Heart right ventricle (tissue), 16 donors: ENCODE data around the gene TLE5. TPM values are rescaled to one million over a fixed set of nuclear protein-coding genes. Genes with fewer than 3 reads are reported as not detected.
A peak's percentile ranks its signal among the peaks of the same experiment; 100 is the strongest.

Experiments used
- ATAC-seq, 8 donors: fragments of 200-7000 bp; cut with Tn5 transposase; one replicate each; pipeline ENCODE4 v1.9.1; 2020; ENCODE audit warnings: mild to moderate bottlenecking in 8 of 8, moderate library complexity in 8 of 8, moderate number of reproducible peaks in 1 of 8
- DNase-seq, 2 donors: peaks; one replicate each; pipeline ENCODE4 v3.0.0-alpha.2; 2020
- H3K27ac ChIP-seq, 10 donors: fragments of 200-600 bp; sonication (generic) in 2 of 10; one replicate each; pipeline versions ENCODE4 v1.5.0 to v1.8.0; 2020 to 2022; ENCODE audit warnings: mild to moderate bottlenecking in 3 of 10
- H3K27me3 ChIP-seq, 7 donors: fragments of 200-600 bp; one replicate each; pipeline ENCODE4 v1.8.0; 2021 to 2022; ENCODE audit warnings: mild to moderate bottlenecking in 2 of 7
- H3K36me3 ChIP-seq, 9 donors: fragments of 200-600 bp; sonication (generic) in 1 of 9; one replicate each; pipeline versions ENCODE4 v1.5.0 to v1.8.0; 2020 to 2022; ENCODE audit warnings: mild to moderate bottlenecking in 2 of 9
- H3K4me1 ChIP-seq, 9 donors: fragments of 200-600 bp; sonication (generic) in 1 of 9; one replicate each; pipeline versions ENCODE4 v1.5.0 to v1.8.0; 2020 to 2022; ENCODE audit warnings: mild to moderate bottlenecking in 4 of 9
- H3K4me3 ChIP-seq, 10 donors: fragments of 200-600 bp; sonication (generic) in 2 of 10; one replicate each; pipeline versions ENCODE4 v1.5.0 to v1.8.0; 2020 to 2022; ENCODE audit warnings: mild to moderate bottlenecking in 7 of 10, moderate library complexity in 2 of 10
- H3K9me3 ChIP-seq, 11 donors: fragments of 200-600 bp in 10 of 11; sonication (generic) in 2 of 11; one replicate each; pipeline versions ENCODE4 v1.5.0 to v1.8.0; 2013 to 2022; ENCODE audit warnings: mild to moderate bottlenecking in 2 of 11, control low read depth in 1 of 11, moderate library complexity in 1 of 11
- CTCF ChIP-seq, 9 donors: fragments of 200-600 bp; sonication (generic) in 2 of 9; IDR thresholded peaks; one replicate each; pipeline versions ENCODE4 v1.5.0 to v1.8.0; 2021 to 2022; ENCODE audit warnings: antibody characterized with exemption in 9 of 9, mild to moderate bottlenecking in 5 of 9, moderate library complexity in 1 of 9
- WGBS, 2 donors: extraction: QIAGEN DNeasy Blood & Tissue Kit; methylation state at CpG; one replicate each; pipeline ENCODE4 v1.1.7; 2013; ENCODE audit warnings: inconsistent platforms in 1 of 2; 5-methylcytosine and 5-hydroxymethylcytosine counted together
- intact Hi-C, 10 donors: fragments of 100-400 bp; cut with DNase I; formaldehyde crosslinking; loops; one replicate each; pipeline versions ENCODE4 v1.11.1 to v1.14.2; 2022
- polyA plus RNA-seq, 2 donors: library from polyadenylated mRNA; stranded (reverse); fragments of 200-250 nt; gene quantifications; one replicate each; pipeline ENCODE4 v1.2.3, GENCODE V29; 2013
- total RNA-seq, 10 donors: library from RNA; stranded (reverse); fragmentation: NEBNext Ultra II Directional in 3 of 10; extraction: Animal tissue kit (Norgen Biotek cat#: 25700) in 3 of 10; gene quantifications; one replicate each; pipeline versions ENCODE4 v1.2.1 to v1.2.4, GENCODE V29; 2021 to 2023
- donor health status: Arrhythmogenic right ventricular cardiomyopathy.
- donor health status: ischemic (EF 13 %, LVEDD 7.1; RV severe dilation, severe dysfunction).
- donor health status: healthy with polysubstance abuse.
- donor health status: DM: no; HTN: yes; CAD: no.
- donor health status: DM: no; HTN: no; CAD: no.
- donor health status: ischemic (EF 25% LVEDD 6.9; RV normal size, moderate dysfunction).
- donor health status: ischemic (EF 25% LVEDD 5.7; RV mildly dilated, moderate dysfunction).
- donor health status: healthy.
- donor health status: DM: yes; HTN: yes; CAD: no.
- donor health status: Ischemic cardiomyopathy.
- donor health status: ischemic (EF 35%, LVEDD 5.7; RV mildly dilated, moderate dysfunction).
- donor health status: nonischemic (EF 11% LVEDD 7.7; RV severe dilation, severe dysfunction).
- donor health status: DM: yes; HTN: yes; CAD: no.
- donor health status: PGD.
- donor health status: ischemic (EF 29% LVEDD 5.4; RV normal size, mild dysfunction).
- donor health status: nonischemic (EF 23%, LVEDD 6.1; RV moderate dilation, normal function).

Gene TLE5
- total and polyA plus RNA-seq, 12 donors, result 653 to 1,254 (median 758) TPM

DNA sequence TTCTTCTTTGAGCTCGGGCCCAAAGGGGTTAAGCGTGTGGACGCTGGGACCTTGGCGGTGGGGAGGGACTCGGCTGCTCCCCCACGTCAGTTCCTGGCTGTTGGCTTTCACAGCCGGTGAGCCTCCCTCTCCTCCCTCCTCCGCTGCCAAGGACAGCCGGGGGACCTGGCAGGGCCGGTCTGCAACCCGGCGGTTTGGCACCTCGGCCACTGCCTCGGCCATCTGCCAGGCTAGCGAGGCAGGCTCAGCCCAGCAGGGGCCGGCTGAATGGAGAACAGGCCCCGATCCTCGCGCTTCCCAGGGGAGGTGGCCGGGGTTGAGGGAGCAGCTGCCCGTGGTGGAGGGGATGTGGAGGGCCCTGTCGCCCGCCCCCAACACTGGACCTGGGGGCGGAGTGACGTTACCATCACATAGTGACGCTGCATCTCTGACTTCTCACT lies 5.0 kb downstream of the TLE5 start:
- intact Hi-C loops, result loop anchor here in 1 of 10 donors (2.0 kb wide), 1 partner anchor 20 kb away; no protein-coding TSS in a partner anchor
- Histone ChIP-seq H3K27me3 (no peaks in the 10 kb centered on the region), H3K4me3 (peak overlapping the region in 5 of 10 donors; percentile 5 to 22 (median 18)), H3K9me3 (no peaks in the 10 kb centered on the region), H3K27ac (peak overlapping the region; percentile 38 to 100 (median 82)), H3K36me3 (peaks cover 6 to 88% (median 52%) of the 10 kb centered on the region in 9 donors), H3K4me1 (peaks cover 12 to 64% (median 49%) of the 10 kb centered on the region in 9 donors)
- WGBS, 2 donors, result 14 to 21% methylated on average over 26 of the region's 26 CpGs
- ATAC-seq, result peak; percentile 62 to 86 (median 76)
- peak in 1 of 9 donors; percentile 18 for TF ChIP-seq CTCF (IDR thresholded peaks at IDR 0.05)
- DNase-seq, result peak; percentile 86 to 91

DNA sequence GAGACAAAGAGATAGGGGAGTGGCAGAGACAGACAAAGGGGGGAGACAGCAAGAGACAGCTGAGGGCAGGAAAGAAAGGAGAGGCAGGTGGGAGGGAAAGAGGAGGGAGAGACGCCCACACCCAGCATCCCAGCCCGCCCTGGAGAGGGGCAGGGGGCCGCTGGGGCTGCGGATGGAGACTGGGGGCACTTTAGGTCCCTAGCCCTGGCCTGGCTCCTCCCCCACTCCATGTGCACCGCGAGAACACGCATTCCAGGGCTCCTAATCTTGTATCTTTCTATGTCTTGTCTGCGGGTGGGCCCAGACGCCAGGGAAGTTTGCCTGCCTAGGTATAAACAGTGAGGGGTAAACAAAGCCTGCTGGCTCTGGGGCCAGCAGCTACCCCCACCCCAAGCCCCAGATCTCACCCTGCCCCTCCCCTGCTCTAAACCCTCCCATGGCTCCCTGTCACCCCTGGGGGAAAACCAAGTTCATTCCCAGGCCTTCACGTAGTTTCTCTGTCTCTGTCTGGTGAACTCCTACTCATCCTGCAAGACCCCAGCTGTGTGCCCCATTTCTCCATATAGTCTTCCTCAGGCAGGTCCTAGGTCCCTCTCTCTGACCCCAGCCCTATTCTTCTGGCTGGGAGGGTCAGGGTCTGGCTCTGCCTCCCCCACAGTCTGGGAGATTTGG lies 5.7 kb downstream of the TLE5 start:
- Histone ChIP-seq H3K4me1 (peaks cover 12 to 64% (median 49%) of the 10 kb centered on the region in 9 donors), H3K9me3 (no peaks in the 10 kb centered on the region), H3K36me3 (peaks cover 6 to 88% (median 52%) of the 10 kb centered on the region in 9 donors), H3K27me3 (no peaks in the 10 kb centered on the region), H3K27ac (peak overlapping the region in 9 of 10 donors; percentile 50 to 100 (median 82)), H3K4me3 (peak overlapping the region in 3 of 10 donors; percentile 5 to 22 (median 18))
- ATAC-seq, result no peak
- DNase-seq, result no peak
- no peak for TF ChIP-seq CTCF (IDR thresholded peaks at IDR 0.05)
- WGBS, 2 donors, result 57 to 62% methylated on average over 9 to 10 of the region's 10 CpGs
- intact Hi-C loops, result loop anchor here in 1 of 10 donors (2.0 kb wide), 1 partner anchor 20 kb away; no protein-coding TSS in a partner anchor

GRCh38 chr19:3055741-3056416 lies 6.4 kb downstream of the TLE5 start:
- ATAC-seq (no peak), DNase-seq (no peak)
- H3K27me3 ChIP-seq, result no peaks in the 10 kb centered on the region
- peaks cover 6 to 83% (median 52%) of the 10 kb centered on the region in 9 donors for H3K36me3 ChIP-seq
- intact Hi-C loops, result loop anchor here in 1 of 10 donors (2.0 kb wide), 1 partner anchor 19 kb away; no protein-coding TSS in a partner anchor
- WGBS, 2 donors, result 47 to 58% methylated on average over 31 of the region's 31 CpGs
- H3K4me3 ChIP-seq, result no peak overlapping the region
- H3K9me3 ChIP-seq, result no peaks in the 10 kb centered on the region
- H3K27ac ChIP-seq, result peak overlapping the region in 3 of 10 donors; percentile 85 to 100 (median 89)
- TF ChIP-seq CTCF (IDR thresholded peaks at IDR 0.05), result no peak
- peaks cover 12 to 65% (median 46%) of the 10 kb centered on the region in 9 donors for H3K4me1 ChIP-seq

GRCh38 chr19:3054972-3055740 lies 7.1 kb downstream of the TLE5 start:
- Histone ChIP-seq H3K36me3 (peaks cover 6 to 77% (median 46%) of the 10 kb centered on the region in 9 donors), H3K27ac (peak overlapping the region in 4 of 10 donors; percentile 9 to 51 (median 32)), H3K4me1 (peaks cover 12 to 59% (median 40%) of the 10 kb centered on the region in 9 donors), H3K27me3 (no peaks in the 10 kb centered on the region), H3K4me3 (no peak overlapping the region), H3K9me3 (no peaks in the 10 kb centered on the region)
- ATAC-seq (no peak), DNase-seq (no peak)
- no peak for TF ChIP-seq CTCF (IDR thresholded peaks at IDR 0.05)
- WGBS, 2 donors, result 87% methylated on average over 20 of the region's 20 CpGs
- intact Hi-C loops, result no loop called here
